RWPE1 (cell line): ENCODE measurements around the gene AKAP13.

Experiments used
- CTCF ChIA-PET: fragments of 350-600 bp; sonication (Branson Sonifier 250); formaldehyde crosslinking; extraction: SDS; loops from one replicate; lab custom pipeline; 2021; lab: Yijun Ruan, JAX
- POLR2A ChIA-PET: fragments of 400-600 bp; formaldehyde crosslinking; extraction: SDS; loops from one replicate; lab custom pipeline; 2020; ENCODE audit warnings: antibody characterized with exemption; ENCODE audit not compliant: low non-redundant PET; lab: Yijun Ruan, JAX
- DNase-seq: peaks from one replicate; pipeline ENCODE4 v3.0.0; 2012; ENCODE audit warnings: low spot score
- H3K27ac ChIP-seq: fragments of 450-650 bp; 2 replicates; pipeline ENCODE4 v1.5.1; 2017
- CTCF ChIP-seq: fragments of 450-650 bp; conservative IDR thresholded peaks from 2 replicates; pipeline ENCODE4 v1.5.1; 2017; ENCODE audit warnings: low read depth, mild to moderate bottlenecking

AKAP13 gene

DNA sequence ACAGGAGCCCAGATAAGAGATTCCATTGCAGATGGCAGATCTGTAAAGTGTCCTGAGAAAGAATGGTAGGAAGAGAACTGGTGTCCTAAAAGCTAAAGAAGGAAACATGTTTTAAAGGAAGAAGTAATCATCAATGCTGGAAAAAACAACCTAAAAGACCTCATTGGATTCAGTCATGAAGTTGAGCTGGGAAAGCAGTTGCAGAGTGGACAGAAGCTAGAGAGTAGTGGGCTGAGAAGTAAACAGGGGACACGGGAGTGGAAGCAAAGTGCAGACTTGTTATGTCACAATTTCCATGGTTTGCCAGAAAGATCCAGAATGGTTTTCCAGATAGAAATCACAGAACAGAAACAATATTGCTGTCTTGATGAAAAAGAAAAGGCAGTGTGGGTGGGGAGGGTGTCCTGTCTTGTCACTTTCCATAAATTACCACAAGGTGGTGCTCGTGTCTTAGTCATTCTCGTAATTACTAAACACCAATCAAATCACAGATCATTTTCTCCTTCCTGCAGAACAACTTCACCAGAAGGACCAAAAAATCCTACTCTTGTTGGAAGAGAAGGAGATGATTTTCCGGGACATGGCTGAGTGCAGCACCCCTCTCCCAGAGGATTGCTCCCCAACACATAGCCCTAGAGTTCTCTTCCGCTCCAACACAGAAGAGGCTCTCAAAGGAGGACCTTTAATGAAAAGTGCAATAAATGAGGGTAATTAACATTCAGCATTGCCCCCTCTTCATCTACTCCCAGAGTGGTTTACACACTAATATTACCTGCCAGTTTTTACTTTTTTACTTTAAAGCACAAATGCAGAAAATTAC, 349.8 kb downstream of the AKAP13 start:
- peak; percentile 79 for DNase-seq
- peak; percentile 87 for TF ChIP-seq CTCF
- no peak overlapping the region for H3K27ac ChIP-seq
- CTCF ChIA-PET, result interaction anchor here (0.5 to 1.1 kb wide), 9 partner anchors 12 to 432 kb away, joined by 3 to 4 read pairs (median 3); no protein-coding TSS in a partner anchor
- POLR2A ChIA-PET, result interaction anchor here (0.5 kb wide), 1 partner anchor 128 kb away, joined by 3 read pairs; no protein-coding TSS in a partner anchor

- no peak for TF ChIP-seq CTCF
- CTCF ChIA-PET, result no interaction called here
- H3K27ac ChIP-seq, result no peak overlapping the region
- POLR2A ChIA-PET, result no interaction called here
- no peak for DNase-seq
These were observed 353.0 kb downstream of the AKAP13 start for GRCh38 chr15:85733416-85733815.

- POLR2A ChIA-PET, result no interaction called here
- no peak overlapping the region for H3K27ac ChIP-seq
- no peak for DNase-seq
- CTCF ChIA-PET, result no interaction called here
- TF ChIP-seq CTCF, result no peak
These were observed 356.7 kb downstream of the AKAP13 start for GRCh38 chr15:85737061-85737460.

- CTCF ChIA-PET, result no interaction called here
- DNase-seq, result no peak
- no peak for TF ChIP-seq CTCF
- H3K27ac ChIP-seq, result 0 out of 2 replicates have a peak overlapping the region, but pooled peaks have one; percentile 5
- POLR2A ChIA-PET, result no interaction called here
These were observed 360.6 kb downstream of the AKAP13 start for GRCh38 chr15:85741021-85741421.

GRCh38 chr15:85741662-85742061, 361.3 kb downstream of the AKAP13 start:
- peak overlapping the region; percentile 60 for H3K27ac ChIP-seq
- no peak for DNase-seq
- no peak for TF ChIP-seq CTCF
- ChIA-PET POLR2A (no interaction called here), CTCF (interaction anchor here (0.6 kb wide), 1 partner anchor 1208 kb away, joined by 5 read pairs; no protein-coding TSS in a partner anchor)

DNA sequence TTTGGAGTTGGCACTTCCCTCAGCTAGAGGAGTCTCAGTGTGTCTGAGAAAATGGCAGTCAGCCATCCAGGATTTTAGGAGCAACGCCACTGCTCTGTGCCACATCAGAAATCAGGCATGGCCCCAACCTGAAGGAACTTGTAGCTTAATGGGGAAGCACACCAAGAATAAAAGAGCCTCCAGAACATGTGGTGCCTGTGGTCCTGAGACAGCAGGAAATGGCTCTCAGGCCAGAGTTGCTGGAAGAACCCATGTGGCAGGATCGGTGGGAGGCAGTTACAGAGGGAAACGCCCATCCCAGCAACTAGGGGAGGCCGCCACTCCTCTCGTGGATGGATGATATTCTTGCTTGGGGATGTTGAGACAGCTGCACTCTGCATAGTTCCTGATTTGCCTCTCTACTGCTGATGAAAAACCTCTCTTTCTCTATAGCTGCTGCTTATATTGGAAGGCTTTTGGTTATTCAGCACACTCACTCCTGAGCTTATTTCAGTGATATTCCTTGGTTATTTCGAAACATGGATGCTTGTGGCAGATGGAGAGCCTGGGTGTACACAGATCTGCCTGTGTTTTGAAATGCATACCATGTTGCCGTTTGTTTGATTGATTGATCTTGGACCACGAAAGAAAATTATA, 361.9 kb downstream of the AKAP13 start:
- ChIA-PET POLR2A (no interaction called here), CTCF (interaction anchor here (0.5 to 0.6 kb wide), 2 partner anchors 12 to 1208 kb away, joined by 3 to 5 read pairs; no protein-coding TSS in a partner anchor)
- H3K27ac ChIP-seq, result peak overlapping the region; percentile 60
- TF ChIP-seq CTCF, result no peak
- DNase-seq, result no peak
